Measurements from ENCODE around the gene PMPCB. TPM values are rescaled to one million over a fixed set of nuclear protein-coding genes. Genes with fewer than 3 reads are reported as not detected.

Gene PMPCB
- total and polyA plus RNA-seq, 10 of the 15 experiments (the other 5 are each of a cell fraction or from before 2014, with no cell fraction given): 70.3 to 163 (median 102) TPM

GRCh38 chr7:103314852-103315251 is 17.6 kb downstream of the PMPCB start:
- in situ Hi-C loops (cut with MboI) (no loop called here), intact Hi-C loops (cut with micrococcal nuclease; ENCODE audit: unreplicated experiment) (no loop called here)
- FAIRE-seq (no peak), DNase-seq (ENCODE audit: low read depth, low spot score) (no peak), ATAC-seq (no peak)
- Histone ChIP-seq H3K27ac (ENCODE audit: control insufficient read depth, insufficient read depth) (no peak overlapping the region), H3K4me3 (no peak overlapping the region), H2AFZ (ENCODE audit: control insufficient read depth, low read depth, low read length) (no peak overlapping the region), H4K20me1 (ENCODE audit: control insufficient read depth, insufficient read depth) (no peaks in the 10 kb centered on the region), H3K9me3 (replicated peaks; ENCODE audit: control insufficient read depth, insufficient read depth, low read length) (no peaks in the 10 kb centered on the region), H3K36me3 (ENCODE audit: control insufficient read depth in 2 of 2, insufficient read depth in 2 of 2, low read length in 1 of 2) (peaks cover 6 to 40% of the 10 kb centered on the region in 2 experiments), H3K79me2 (ENCODE audit: control insufficient read depth, insufficient read depth, low read length) (no peaks in the 10 kb centered on the region), H3K4me1 (ENCODE audit: control insufficient read depth, insufficient read depth, low read length) (no peaks in the 10 kb centered on the region), H3K9ac (ENCODE audit: control insufficient read depth, insufficient read depth, low read length) (no peak overlapping the region), H3K4me2 (ENCODE audit: control insufficient read depth, insufficient read depth) (no peak overlapping the region), H3K27me3 (replicated peaks in 1 of 2; ENCODE audit: control insufficient read depth in 2 of 2, insufficient read depth in 2 of 2, low read length in 1 of 2) (no peaks in the 10 kb centered on the region)
- WGBS (ENCODE audit: insufficient coverage, insufficient replicate concordance, low lambda C conversion rate, missing lambda C conversion rate): 50% methylated on average over 2 of the region's 2 CpGs
- RAD21 ChIA-PET (ENCODE audit: unreplicated experiment): no interaction called here
- CTCF ChIA-PET: no interaction called here
- POLR2A ChIA-PET: no interaction called here
- TF ChIP-seq NRF1 (conservative IDR thresholded peaks at IDR 0.05; ENCODE audit: low read depth, low read length) (no peak), NR2C1 (IDR thresholded peaks at IDR 0.05) (no peak), ZNF217 (IDR thresholded peaks at IDR 0.05) (no peak), SRF (IDR thresholded peaks at IDR 0.05; ENCODE audit: low read depth in 2 of 2, low read length in 2 of 2) (no peak), EZH2 (IDR thresholded peaks at IDR 0.05; ENCODE audit: borderline replicate concordance, control insufficient read depth, low read depth, low read length) (no peak), YY1 (IDR thresholded peaks at IDR 0.05; ENCODE audit: low read depth, low read length) (no peak), ESRRA (IDR thresholded peaks at IDR 0.05; ENCODE audit: low read length) (no peak), KLF5 (IDR thresholded peaks at IDR 0.05; ENCODE audit: partially characterized antibody) (no peak), CTCF (IDR thresholded peaks at IDR 0.05 in 2 of 3, conservative IDR thresholded peaks at IDR 0.05 in 1 of 3; ENCODE audit: control insufficient read depth in 2 of 3, extremely low read depth in 1 of 3, insufficient read depth in 1 of 3, low read depth in 3 of 3, low read length in 3 of 3) (no peak), TBL1XR1 (IDR thresholded peaks at IDR 0.05; ENCODE audit: low read depth, low read length) (no peak)
- BruUV-seq (replicated peaks): no TSS peak
- SMC1A ChIA-PET (ENCODE audit: uncharacterized antibody, unreplicated experiment): interaction anchor here (1.7 kb wide), 1 partner anchor 8 kb away, joined by 6 read pairs; no protein-coding TSS in a partner anchor

Data from GM12878 (cell line).